Measurements from ENCODE around the gene SAMMSON. TPM values are rescaled to one million over a fixed set of nuclear protein-coding genes. Genes with fewer than 3 reads are reported as not detected.

Gene SAMMSON
- total RNA-seq, 1 donor from 2014 or later: not detected

DNA sequence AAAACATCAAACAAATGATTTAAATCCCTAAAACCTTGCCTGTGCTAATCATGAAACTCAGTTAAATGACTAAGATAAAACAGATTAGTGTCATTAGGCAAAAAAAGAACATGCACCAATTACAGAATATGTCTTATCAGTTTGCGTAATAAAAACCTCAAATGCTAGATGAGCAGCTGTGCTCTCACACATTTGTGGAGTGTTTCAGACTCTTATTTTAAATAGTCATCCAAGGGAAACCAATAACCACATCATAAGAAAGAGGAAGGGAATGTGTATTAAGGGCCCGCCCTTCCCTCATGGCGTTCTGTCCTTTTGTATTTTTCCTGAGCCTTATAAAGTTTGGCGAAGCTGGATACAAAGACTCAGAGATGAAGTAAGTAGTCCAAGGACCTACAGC, 6.6 kb downstream of the SAMMSON start:
- H3K9me3 ChIP-seq: no peaks in the 10 kb centered on the region
- no peaks in the 10 kb centered on the region for H3K4me1 ChIP-seq
- no peaks in the 10 kb centered on the region for H3K27me3 ChIP-seq (ENCODE audit: low read depth)
- ATAC-seq: peak in 1 of 2 donors; percentile 43
- H3K36me3 ChIP-seq: no peaks in the 10 kb centered on the region
- intact Hi-C loops (cut with DNase I): no loop called here
- TF ChIP-seq, protein P1, sequence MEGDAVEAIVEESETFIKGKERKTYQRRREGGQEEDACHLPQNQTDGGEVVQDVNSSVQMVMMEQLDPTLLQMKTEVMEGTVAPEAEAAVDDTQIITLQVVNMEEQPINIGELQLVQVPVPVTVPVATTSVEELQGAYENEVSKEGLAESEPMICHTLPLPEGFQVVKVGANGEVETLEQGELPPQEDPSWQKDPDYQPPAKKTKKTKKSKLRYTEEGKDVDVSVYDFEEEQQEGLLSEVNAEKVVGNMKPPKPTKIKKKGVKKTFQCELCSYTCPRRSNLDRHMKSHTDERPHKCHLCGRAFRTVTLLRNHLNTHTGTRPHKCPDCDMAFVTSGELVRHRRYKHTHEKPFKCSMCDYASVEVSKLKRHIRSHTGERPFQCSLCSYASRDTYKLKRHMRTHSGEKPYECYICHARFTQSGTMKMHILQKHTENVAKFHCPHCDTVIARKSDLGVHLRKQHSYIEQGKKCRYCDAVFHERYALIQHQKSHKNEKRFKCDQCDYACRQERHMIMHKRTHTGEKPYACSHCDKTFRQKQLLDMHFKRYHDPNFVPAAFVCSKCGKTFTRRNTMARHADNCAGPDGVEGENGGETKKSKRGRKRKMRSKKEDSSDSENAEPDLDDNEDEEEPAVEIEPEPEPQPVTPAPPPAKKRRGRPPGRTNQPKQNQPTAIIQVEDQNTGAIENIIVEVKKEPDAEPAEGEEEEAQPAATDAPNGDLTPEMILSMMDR (IDR thresholded peaks at IDR 0.05): no peak
- DNase-seq: no peak
- no peak overlapping the region for H3K4me3 ChIP-seq
- H3K27ac ChIP-seq: no peak overlapping the region

DNA sequence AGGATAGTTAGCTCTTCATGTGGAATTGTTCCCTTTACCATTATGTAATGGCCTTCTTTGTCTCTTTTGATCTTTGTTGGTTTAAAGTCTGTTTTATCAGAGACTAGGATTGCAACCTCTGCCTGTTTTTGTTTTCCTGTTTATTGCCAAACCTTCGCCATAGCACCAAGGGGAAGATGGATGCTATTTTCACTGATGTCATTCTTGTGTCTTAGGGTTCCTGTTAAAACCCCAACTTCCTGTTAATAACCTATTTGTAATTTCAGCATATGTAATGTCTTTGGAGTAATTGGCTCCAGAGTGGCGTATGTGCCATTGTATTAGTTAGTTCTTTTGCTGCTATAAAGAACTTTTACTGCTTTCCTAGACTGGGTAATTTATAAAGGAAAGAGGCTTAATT, 10.8 kb downstream of the SAMMSON start:
- H3K9me3 ChIP-seq: no peaks in the 10 kb centered on the region
- ATAC-seq (no peak), DNase-seq (no peak)
- H3K27me3 ChIP-seq (ENCODE audit: low read depth): no peaks in the 10 kb centered on the region
- no peaks in the 10 kb centered on the region for H3K36me3 ChIP-seq
- no peak overlapping the region for H3K27ac ChIP-seq
- intact Hi-C loops (cut with DNase I): no loop called here
- no peak overlapping the region for H3K4me3 ChIP-seq
- no peaks in the 10 kb centered on the region for H3K4me1 ChIP-seq
- TF ChIP-seq, protein P1 (IDR thresholded peaks at IDR 0.05): no peak

DNA sequence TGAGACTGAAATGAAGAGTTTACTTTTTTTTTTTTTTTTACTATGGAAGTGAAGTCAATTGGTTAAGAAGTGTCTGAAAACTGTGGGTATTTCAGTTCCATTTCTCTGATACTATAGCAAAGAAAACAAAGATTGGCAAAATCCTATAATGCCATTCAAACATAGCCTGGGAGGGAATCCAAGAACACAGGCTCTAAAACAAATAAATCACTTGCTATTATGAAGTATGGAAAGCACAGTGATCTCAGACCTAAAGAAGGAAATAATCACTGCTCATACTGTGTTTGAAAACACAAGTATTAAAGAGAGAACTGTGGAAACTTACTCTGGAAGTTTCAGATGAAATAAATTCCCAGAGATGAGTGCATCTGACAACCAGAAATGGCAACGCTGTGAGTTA, 12.0 kb downstream of the SAMMSON start:
- intact Hi-C loops (cut with DNase I): no loop called here
- Histone ChIP-seq H3K4me3 (no peak overlapping the region), H3K27ac (no peak overlapping the region), H3K9me3 (no peaks in the 10 kb centered on the region), H3K27me3 (ENCODE audit: low read depth) (no peaks in the 10 kb centered on the region), H3K4me1 (no peaks in the 10 kb centered on the region), H3K36me3 (no peaks in the 10 kb centered on the region)
- no peak for ATAC-seq
- TF ChIP-seq, protein P1 (IDR thresholded peaks at IDR 0.05): no peak
- DNase-seq: no peak

DNA sequence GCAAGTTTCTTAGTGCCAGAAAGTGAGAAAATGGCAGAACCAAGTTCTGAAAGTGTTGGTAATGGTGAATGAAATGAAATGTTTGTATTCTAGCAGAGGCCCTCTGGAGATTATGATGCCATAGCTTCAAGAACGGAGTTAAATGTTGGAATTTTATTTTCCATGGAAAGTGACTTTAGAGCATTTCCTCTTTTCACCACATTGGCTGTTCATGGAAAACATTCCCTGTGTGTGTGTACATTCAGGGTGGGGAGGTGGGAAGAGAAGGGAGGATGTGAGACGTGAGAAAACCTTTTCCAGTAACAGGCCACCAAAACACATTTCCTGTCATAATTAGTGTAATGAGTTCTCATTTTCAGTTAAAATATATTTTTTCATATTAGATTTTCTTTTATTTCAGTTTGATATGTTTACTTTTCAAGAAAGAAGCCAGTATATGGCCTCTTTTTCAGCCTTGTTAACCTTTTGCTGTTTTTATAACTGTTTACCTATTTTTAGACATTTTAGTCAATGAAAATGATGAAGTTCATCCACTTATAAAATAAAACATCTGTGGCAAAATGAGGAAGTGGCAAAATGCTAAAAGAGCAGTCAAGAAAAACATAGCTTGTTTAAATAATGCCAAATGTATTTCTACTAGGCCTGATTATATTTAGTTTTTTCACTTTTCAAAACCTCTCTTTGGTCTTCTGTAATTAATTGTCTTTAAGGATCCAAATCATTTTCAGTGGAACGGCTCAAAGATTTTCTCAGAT, 21.6 kb downstream of the SAMMSON start:
- ATAC-seq: no peak
- Histone ChIP-seq H3K36me3 (no peaks in the 10 kb centered on the region), H3K27ac (no peak overlapping the region), H3K9me3 (no peaks in the 10 kb centered on the region), H3K4me3 (no peak overlapping the region), H3K4me1 (no peaks in the 10 kb centered on the region), H3K27me3 (ENCODE audit: low read depth) (no peaks in the 10 kb centered on the region)
- no peak for DNase-seq
- TF ChIP-seq, protein P1 (IDR thresholded peaks at IDR 0.05): no peak
- intact Hi-C loops (cut with DNase I): no loop called here

- TF ChIP-seq, protein P1 (IDR thresholded peaks at IDR 0.05): no peak
- H3K4me3 ChIP-seq: no peak overlapping the region
- no peak for ATAC-seq
- no peak overlapping the region for H3K27ac ChIP-seq
- no peaks in the 10 kb centered on the region for H3K9me3 ChIP-seq
- no peaks in the 10 kb centered on the region for H3K27me3 ChIP-seq (ENCODE audit: low read depth)
- no peaks in the 10 kb centered on the region for H3K36me3 ChIP-seq
- H3K4me1 ChIP-seq: no peaks in the 10 kb centered on the region
- DNase-seq: no peak
- intact Hi-C loops (cut with DNase I): no loop called here
Measured at GRCh38 chr3:70028361-70028760, 28.8 kb downstream of the SAMMSON start.
